KOPT-K1 (cell line): ENCODE data around the gene EVL.
A peak's percentile ranks its signal among the peaks of the same experiment; 100 is the strongest.

Experiments used
- H3K27ac ChIP-seq: fragments of 200-600 bp; sonication (generic); 2 replicates; pipeline ENCODE4 v1.5.1; 2016; ENCODE audit warnings: antibody characterized with exemption, mild to moderate bottlenecking, low read depth, low read length; ENCODE audit not compliant: poor library complexity, severe bottlenecking
- H3K36me3 ChIP-seq: fragments of 200-600 bp; sonication (generic); 2 replicates; pipeline ENCODE4 v1.5.1; 2017; ENCODE audit warnings: antibody characterized with exemption, mild to moderate bottlenecking, low read length, moderate library complexity; ENCODE audit not compliant: insufficient read depth
- H3K9me3 ChIP-seq: fragments of 200-600 bp; sonication (generic); 2 replicates; pipeline ENCODE4 v1.5.1; 2017; ENCODE audit warnings: antibody characterized with exemption, low read length, mild to moderate bottlenecking; ENCODE audit not compliant: insufficient read depth, poor library complexity, severe bottlenecking

The EVL gene

DNA sequence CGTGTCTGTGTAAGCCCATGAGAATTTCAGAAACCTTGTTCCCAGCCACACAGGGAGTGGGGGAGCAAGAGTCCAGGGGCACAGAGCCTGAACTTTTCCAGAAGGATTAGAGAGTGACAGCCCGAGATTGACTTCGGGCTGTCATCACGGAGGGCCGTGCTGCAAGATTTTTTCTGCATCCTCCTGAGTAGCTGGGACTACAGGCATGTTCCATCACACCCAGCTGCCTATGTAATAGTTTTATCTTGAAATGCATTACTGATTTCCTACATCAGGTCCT lies 14.4 kb downstream of the EVL start:
- Histone ChIP-seq H3K36me3 (peaks cover 62% of the 10 kb centered on the region), H3K27ac (peak overlapping the region; percentile 100), H3K9me3 (no peaks in the 10 kb centered on the region)

DNA sequence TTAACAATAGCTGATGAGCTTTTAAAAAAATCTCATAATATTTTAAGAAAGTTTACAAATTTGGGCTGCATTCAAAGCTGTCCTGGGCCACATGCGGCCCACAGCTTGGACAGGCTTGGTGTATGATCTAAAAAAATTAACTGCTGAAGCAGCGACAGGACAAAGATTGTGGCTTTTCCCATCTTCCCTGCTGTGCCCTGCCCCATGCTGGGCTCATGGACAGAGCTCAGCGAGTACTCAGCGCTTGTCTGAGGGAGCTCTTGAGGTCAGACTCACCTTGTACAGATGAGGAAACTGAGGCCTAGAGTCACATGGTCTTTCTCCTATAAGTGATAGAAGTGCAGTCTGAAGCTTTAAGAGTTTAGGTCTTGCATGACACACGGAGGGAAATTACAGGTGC lies 15.0 kb downstream of the EVL start:
- peak overlapping the region; percentile 100 for H3K27ac ChIP-seq
- peaks cover 62% of the 10 kb centered on the region for H3K36me3 ChIP-seq
- no peaks in the 10 kb centered on the region for H3K9me3 ChIP-seq

DNA sequence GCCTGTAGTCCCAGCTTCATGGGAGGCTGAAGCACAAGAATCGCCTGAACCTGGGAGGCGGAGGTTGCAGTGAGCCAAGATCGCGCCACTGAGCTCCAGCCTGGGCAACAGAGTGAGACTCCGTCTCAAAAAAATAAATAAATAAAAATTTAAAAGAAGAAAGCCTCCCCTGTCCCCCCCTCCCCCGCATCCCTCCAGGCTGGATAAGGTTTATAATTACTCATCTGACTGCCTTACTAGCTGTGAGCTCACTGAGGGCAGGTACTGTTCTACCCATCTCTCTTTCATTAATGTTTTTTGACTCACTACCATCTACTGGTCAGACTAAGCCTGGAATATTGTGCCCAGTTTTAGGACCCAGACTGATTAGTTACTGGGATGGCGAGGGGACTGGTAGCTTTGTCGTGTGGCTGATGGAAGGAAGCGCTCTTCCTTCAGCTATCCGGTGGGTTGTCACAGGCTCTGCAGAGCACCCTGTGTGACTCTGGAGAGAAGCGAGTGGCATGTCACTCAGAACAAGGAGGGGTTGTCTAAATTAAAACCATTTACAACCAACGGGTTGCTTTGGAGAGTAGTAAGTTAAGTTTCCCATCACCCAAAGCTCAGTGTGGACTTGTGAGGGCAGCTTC lies 16.9 kb downstream of the EVL start:
- Histone ChIP-seq H3K36me3 (peaks cover 63% of the 10 kb centered on the region), H3K9me3 (no peaks in the 10 kb centered on the region), H3K27ac (peak overlapping the region; percentile 100)

DNA sequence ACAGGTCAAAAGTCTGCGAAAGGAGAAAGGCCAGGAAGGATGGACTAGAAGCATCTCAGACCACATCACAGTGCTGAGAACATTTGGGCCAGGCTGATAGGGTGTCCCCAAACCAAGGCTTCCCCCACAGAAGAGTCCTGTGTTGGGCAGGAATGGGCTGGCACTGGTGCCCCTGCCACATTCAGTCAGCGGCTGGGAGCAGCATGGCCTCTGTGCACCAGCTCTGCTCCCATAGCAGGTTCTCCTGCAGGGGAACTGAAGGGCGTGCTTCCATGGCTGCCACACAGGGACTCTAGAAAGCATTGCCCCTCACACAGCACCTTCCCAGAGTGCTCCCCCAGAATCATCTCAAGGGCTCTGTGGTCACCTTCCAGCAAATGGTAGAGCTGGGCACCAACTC lies 17.5 kb downstream of the EVL start:
- no peaks in the 10 kb centered on the region for H3K9me3 ChIP-seq
- peak overlapping the region; percentile 100 for H3K27ac ChIP-seq
- H3K36me3 ChIP-seq: peaks cover 69% of the 10 kb centered on the region

DNA sequence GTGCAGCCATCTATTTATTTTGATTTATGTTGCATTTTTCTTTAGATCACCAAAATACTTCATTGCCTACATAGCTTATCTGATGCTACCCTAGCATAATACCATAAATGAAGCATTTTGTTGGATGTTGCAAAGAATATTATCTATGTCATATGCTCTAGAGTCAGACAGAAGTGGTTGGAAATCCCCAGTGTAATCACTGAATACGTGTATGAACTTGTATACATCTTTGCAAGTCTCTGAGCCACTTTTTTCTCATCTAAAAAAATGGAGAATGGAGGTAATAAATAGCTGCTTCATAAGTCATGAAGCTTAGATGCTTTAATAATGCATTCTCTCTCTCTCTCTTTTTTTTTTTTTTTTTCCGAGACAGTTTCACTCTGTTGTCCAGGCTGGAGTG lies 18.5 kb downstream of the EVL start:
- H3K9me3 ChIP-seq: no peaks in the 10 kb centered on the region
- peak overlapping the region; percentile 100 for H3K27ac ChIP-seq
- H3K36me3 ChIP-seq: peaks cover 78% of the 10 kb centered on the region

DNA sequence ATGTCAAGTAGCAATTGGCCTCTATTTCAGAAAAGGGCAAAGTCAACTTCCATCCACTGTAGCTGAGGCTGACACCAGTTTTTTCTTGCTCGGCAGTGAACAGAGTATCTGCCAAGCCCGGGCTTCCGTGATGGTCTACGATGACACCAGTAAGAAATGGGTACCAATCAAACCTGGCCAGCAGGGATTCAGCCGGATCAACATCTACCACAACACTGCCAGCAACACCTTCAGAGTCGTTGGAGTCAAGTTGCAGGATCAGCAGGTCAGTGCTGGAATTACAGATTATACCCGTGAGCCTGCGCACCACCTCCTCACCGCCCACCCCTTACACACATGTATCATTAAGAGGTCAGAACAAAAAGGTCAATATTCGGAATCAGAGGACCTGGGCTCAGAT lies 19.4 kb downstream of the EVL start:
- Histone ChIP-seq H3K9me3 (no peaks in the 10 kb centered on the region), H3K27ac (peak overlapping the region; percentile 100), H3K36me3 (peaks cover 86% of the 10 kb centered on the region)

DNA sequence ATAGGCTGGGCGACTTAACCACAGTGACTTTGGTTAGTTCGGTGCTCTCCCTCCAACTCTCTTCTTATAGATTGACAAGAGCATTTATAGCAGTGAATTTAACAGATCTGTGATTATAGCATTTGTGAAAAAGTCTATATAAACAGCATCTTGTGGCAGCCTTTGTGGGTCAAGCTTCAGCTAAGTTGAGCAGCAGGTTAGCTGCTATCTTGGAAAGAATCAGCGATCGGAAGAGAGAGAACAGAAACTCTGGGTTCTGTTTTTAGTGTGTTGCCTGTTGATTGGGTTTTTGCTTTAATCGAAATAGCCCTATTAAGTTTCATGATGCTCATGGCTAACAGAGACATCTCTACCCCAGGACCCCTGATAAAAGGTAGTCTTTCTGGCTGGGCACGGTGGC lies 20.2 kb downstream of the EVL start:
- Histone ChIP-seq H3K36me3 (peaks cover 86% of the 10 kb centered on the region), H3K9me3 (no peaks in the 10 kb centered on the region)

DNA sequence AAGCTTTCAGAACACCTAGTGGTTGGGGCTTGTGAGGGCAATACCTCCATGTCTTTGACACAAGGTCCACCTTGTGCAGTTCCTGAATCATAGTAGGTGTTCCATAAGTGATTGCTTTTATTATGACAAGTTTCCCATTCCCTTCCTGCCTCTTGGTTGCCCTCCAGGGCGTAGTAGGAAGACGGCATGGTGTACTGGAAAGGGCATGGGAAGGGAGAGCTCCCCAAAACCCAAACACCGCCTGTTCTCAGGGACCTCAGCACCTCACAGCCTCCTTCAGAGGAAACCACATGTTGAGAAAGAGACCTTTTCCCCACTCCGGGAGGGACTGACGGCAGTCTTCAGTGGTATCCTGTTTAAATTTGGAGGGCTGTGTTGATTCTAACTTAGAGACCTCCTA lies 21.1 kb downstream of the EVL start:
- peaks cover 93% of the 10 kb centered on the region for H3K36me3 ChIP-seq
- no peaks in the 10 kb centered on the region for H3K9me3 ChIP-seq
- peak overlapping the region; percentile 17 for H3K27ac ChIP-seq

More for the DNA sequence above, 20.2 kb downstream of the EVL start:
- H3K27ac ChIP-seq: peak overlapping the region; percentile 100

DNA sequence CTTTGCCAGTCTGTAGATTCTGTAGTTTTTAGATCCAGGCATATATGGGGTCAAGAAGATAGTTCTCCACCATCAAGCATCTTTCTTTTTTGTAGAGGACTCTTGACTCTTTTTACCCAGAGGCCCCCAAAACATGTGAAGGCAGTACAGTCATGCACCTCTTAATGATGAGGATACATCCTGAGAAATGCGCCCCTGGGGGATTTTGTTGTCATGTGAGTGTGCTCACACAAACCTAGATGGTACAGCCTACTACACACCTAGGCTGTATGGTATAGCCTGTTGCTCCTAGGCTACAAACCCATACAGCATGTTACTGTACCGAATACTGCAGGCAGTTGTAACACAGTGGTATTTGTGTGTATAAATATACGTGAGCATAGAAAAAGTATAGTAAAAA lies 23.0 kb downstream of the EVL start:
- H3K27ac ChIP-seq: peak overlapping the region; percentile 39
- H3K36me3 ChIP-seq: peaks cover 100% of the 10 kb centered on the region
- H3K9me3 ChIP-seq: no peaks in the 10 kb centered on the region

DNA sequence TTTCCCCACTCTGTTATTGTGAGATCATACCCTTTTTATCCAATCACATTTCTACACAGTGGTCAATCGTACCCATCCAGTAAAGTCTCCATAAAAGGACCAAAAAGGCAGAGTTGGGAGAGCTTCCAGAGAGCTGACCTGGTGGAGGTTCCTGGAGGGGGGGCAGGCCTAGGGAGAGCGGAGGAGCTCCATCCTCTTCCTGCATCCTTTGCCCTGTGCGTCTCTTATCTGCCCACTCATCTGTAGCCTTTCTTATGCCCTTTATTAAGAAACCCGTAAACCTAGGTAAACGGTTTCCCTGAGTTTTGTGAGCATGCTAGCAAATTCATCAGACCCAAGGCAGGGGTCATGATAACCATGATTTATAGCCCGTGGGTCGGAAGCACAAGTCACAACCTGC lies 26.2 kb downstream of the EVL start:
- H3K9me3 ChIP-seq: no peaks in the 10 kb centered on the region
- peak overlapping the region; percentile 62 for H3K27ac ChIP-seq
- peaks cover 100% of the 10 kb centered on the region for H3K36me3 ChIP-seq

DNA sequence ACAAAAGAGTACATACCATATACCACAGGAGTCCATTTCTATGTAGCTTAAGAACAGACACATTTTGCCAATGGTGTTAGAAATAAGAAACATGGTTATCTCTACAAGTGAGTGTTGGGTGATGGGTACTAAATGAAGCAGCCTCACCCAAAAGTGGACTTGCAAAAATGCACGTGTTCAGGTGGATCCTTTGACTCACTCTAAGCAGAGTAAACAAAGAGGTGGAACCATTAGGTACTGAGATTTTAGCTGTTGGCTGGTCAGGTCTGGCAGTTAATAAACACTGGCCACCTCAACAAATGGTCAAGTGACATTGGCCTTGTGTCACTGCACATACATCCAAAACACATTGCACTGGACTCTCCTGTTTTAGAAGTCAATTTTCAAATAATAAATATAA lies 27.6 kb downstream of the EVL start:
- Histone ChIP-seq H3K27ac (peak overlapping the region; percentile 62), H3K36me3 (peaks cover 100% of the 10 kb centered on the region), H3K9me3 (no peaks in the 10 kb centered on the region)

DNA sequence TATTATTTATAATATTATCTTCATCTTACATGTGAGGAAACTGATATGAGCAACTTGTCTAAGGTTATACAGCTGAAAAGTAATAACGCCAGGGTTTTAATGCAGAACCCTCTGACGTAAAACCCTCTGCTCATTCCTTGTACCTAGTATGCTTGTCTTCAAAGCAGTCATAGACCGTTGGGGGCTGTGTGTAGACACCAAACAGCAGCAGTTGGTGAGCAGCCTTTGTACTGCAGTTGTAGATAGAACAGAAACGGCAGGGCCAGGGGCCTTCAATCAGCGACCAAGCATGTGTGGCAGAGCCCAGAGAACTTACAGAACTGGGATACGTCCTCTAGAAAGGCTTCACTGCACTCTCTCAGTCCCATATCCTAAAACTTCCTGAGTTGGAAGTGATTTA lies 28.1 kb downstream of the EVL start:
- peak overlapping the region; percentile 62 for H3K27ac ChIP-seq
- H3K9me3 ChIP-seq: no peaks in the 10 kb centered on the region
- H3K36me3 ChIP-seq: peaks cover 100% of the 10 kb centered on the region

DNA sequence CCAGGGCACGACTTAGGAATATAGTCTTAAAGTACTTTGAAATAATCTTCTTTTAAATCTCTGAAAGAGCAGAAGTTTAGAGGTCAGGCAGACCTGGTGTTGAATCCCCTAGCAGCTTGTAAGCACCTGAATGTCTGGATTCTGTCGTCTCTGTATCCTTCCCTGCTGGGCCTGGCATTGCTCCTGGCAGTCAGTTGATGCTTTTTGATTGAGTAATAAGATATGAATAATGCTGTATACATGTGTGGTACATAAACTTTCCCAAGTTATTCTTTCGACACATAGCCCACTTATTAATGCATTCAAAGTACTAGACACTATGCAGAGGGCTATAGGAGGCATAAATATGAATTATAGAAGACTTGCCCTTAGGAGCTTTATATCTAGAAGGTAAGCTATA lies 31.4 kb downstream of the EVL start:
- Histone ChIP-seq H3K9me3 (no peaks in the 10 kb centered on the region), H3K36me3 (peaks cover 100% of the 10 kb centered on the region), H3K27ac (peak overlapping the region; percentile 2)

DNA sequence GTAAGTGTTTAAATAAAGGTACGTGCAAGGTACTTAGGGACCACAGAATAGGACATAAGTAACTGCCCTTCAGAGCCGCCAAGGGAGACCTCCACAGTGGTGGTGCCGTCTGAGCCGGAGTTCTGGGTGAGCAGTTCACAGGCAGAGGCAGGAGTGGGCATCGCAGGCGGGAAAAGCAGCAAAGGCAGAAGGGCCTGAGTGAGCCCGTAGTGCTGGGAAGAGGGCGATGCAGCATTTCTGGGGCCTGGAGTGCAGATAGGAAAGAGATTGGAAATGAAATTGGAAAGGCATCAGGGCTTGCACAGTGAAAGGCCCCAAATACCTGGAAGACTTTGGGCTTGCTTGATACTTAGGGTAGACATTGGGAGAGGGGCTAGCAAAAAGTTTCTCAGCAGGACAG lies 32.9 kb downstream of the EVL start:
- Histone ChIP-seq H3K9me3 (no peaks in the 10 kb centered on the region), H3K36me3 (peaks cover 100% of the 10 kb centered on the region), H3K27ac (peak overlapping the region; percentile 22)

DNA sequence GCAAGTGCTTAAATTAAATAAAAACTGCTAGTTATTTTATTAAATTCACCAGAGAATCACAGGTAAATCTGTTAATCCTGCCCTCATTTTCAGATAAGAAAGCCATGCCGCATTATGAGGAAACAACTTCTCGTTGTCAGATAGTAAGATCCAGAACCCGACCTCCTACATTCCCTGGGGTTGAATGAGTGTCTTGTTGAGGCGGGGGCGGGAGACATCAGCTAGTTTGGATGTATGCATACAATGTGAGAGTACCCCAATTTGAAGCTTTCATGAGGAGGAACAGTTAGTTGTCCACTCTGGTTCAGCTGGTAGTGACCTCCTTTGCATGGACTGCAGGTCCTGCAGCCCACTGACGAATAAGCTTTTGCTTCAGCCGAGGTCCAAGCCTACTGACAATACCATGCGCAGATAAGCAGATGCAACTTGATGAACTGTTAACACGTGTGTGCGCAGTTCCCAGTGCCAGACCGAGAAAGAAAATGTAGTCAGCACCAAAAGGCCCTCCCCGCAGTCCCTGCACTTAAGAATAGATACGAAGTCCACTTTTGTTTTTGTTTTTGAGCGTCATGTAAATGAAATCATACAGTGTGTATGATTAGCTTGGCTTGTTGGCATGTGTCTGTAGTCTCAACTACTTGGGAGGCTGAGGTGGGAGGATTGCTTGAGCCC lies 34.9 kb downstream of the EVL start:
- H3K36me3 ChIP-seq: peaks cover 100% of the 10 kb centered on the region
- H3K9me3 ChIP-seq: no peaks in the 10 kb centered on the region
- peak overlapping the region; percentile 6 for H3K27ac ChIP-seq

DNA sequence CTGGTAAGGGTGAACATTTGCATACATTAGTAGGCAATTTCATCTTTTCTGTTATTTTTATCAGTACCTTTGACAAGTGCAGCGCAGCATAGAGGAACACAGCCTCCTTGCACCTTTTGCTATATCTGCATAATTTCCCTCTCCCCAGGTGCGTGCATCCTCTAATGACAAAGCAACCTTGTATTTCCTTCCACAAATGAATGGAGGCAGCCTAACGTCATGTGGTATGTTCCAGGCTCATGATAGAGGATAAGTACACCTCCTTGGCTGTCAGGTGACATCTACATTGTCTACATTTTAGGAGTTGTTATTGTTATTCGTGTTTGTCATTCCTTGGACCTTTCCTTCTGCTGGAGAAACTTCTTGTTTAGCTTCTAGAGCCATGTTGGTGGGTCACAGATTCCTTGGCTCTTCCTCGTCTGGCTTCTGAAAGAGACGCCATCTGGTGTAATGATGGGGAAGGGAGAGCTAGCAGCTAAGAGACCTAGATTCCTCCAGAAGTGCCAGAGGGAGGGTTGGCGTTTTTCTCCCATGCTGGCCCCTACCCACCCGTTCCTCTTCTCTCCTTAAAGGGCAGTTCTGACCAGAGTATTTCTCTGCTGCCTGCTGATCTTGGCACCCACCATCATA lies 37.0 kb downstream of the EVL start:
- Histone ChIP-seq H3K36me3 (peaks cover 100% of the 10 kb centered on the region), H3K9me3 (no peaks in the 10 kb centered on the region), H3K27ac (no peak overlapping the region)
